Endothelial cell of umbilical vein (primary cell): Measurements from ENCODE around the gene SEC22C.

ENCODE experiments used
- EZH2 ChIP-seq: IDR thresholded peaks from 2 replicates; pipeline ENCODE4 v1.6.1; 2012; ENCODE audit warnings: borderline replicate concordance, low read depth, mild to moderate bottlenecking, moderate library complexity, low read length, inconsistent platforms; ENCODE audit not compliant: severe bottlenecking
- GATA2 ChIP-seq: IDR thresholded peaks from 2 replicates; pipeline ENCODE4 v1.7.0; 2011; ENCODE audit warnings: low read depth, mild to moderate bottlenecking, moderate library complexity, mixed read lengths, low read length; ENCODE audit not compliant: insufficient read length, insufficient read depth
- JUN ChIP-seq: IDR thresholded peaks from 2 replicates; pipeline ENCODE4 v1.6.1; 2011; ENCODE audit warnings: borderline replicate concordance, low read depth; ENCODE audit not compliant: insufficient read length, insufficient read depth
- POLR2A ChIP-seq: IDR thresholded peaks from 2 replicates; pipeline ENCODE4 v1.6.1; 2012; ENCODE audit warnings: low read depth, mild to moderate bottlenecking, control low read depth, low read length
- POLR2AphosphoS5 ChIP-seq: IDR thresholded peaks from 2 replicates; pipeline ENCODE4 v1.6.1; 2012; ENCODE audit warnings: low read depth, mild to moderate bottlenecking, control low read depth, low read length, moderate library complexity; ENCODE audit not compliant: insufficient read depth
- TF ChIP-seq, protein P1 (sequence below), 2 donors: IDR thresholded peaks; 1 replicate in 1 of 2; 2 replicates in 1 of 2; pipeline ENCODE4 v1.5.1; 2011; ENCODE audit warnings: low read length in 2 of 2, mild to moderate bottlenecking in 2 of 2, moderate library complexity in 2 of 2, control low read depth in 1 of 2, inconsistent platforms in 1 of 2, low read depth in 1 of 2; ENCODE audit not compliant: insufficient read depth in 1 of 2; ENCODE audit errors: extremely low read depth in 1 of 2
- TF ChIP-seq, protein P2 (sequence below): IDR thresholded peaks from 2 replicates; pipeline ENCODE4 v1.6.1; 2011; ENCODE audit not compliant: insufficient read depth, insufficient read length

DNA sequence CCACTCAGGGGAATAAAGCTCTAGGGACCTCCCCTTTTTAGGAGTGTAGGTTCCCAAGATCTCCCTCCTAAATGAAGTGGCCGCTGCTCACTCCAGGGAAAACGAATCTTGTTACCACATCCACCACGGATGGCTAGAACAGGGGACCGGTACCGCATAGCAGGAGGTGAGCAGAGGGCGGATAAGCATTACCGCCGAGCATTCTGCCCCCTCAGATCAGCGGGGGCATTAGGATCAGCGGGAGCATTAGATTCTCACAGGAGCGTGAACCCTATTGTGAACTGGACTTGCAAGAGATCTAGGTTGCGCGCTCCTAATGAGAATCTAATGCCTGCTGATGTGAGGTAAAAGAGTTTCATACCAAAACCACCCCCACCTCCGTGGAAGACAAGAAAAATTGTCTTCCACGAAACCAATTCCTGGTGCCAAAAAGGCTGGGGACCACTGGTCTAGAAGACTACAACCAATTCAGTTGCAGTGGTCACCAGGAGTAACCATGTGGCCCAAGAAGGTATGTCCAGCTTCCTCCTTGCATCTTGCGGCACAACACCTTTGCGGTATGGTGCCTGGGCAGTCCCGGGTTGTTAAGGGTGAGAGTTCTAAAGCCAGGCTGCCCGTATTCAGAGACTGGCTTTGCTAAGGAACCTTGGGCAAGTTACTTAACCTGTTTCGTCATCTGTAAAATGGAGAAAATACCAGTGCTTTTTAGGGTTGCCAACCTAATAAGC is 7.8 kb upstream of the SEC22C start:
- TF ChIP-seq, protein P1, sequence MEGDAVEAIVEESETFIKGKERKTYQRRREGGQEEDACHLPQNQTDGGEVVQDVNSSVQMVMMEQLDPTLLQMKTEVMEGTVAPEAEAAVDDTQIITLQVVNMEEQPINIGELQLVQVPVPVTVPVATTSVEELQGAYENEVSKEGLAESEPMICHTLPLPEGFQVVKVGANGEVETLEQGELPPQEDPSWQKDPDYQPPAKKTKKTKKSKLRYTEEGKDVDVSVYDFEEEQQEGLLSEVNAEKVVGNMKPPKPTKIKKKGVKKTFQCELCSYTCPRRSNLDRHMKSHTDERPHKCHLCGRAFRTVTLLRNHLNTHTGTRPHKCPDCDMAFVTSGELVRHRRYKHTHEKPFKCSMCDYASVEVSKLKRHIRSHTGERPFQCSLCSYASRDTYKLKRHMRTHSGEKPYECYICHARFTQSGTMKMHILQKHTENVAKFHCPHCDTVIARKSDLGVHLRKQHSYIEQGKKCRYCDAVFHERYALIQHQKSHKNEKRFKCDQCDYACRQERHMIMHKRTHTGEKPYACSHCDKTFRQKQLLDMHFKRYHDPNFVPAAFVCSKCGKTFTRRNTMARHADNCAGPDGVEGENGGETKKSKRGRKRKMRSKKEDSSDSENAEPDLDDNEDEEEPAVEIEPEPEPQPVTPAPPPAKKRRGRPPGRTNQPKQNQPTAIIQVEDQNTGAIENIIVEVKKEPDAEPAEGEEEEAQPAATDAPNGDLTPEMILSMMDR (IDR thresholded peaks at IDR 0.05; ENCODE audit: extremely low read depth in 1 of 2, insufficient read depth in 1 of 2, low read depth in 1 of 2, low read length in 2 of 2) = no peak
- TF ChIP-seq EZH2 (no peak), JUN (no peak), POLR2A (no peak), GATA2 (no peak), POLR2AphosphoS5 (no peak)
- TF ChIP-seq, protein P2, sequence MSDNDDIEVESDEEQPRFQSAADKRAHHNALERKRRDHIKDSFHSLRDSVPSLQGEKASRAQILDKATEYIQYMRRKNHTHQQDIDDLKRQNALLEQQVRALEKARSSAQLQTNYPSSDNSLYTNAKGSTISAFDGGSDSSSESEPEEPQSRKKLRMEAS = no peak
